Cardiac septum (tissue), 1 donor: Measurements from ENCODE around the gene P2RY2. TPM values are rescaled to one million over a fixed set of nuclear protein-coding genes. Genes with fewer than 3 reads are reported as not detected.

Experiments used
- DNase-seq: peaks from one replicate; pipeline ENCODE4 v3.0.0-alpha.2; 2020; ENCODE audit warnings: low spot score
- intact Hi-C: fragments of 100-400 bp; cut with DNase I; formaldehyde crosslinking; loops from one replicate; pipeline ENCODE4 v1.14.0; 2022
- total RNA-seq: library from RNA; stranded (reverse); fragmentation: NEBNext Ultra II Directional; extraction: Animal tissue kit (Norgen Biotek cat#: 25700); gene quantifications from one replicate; pipeline ENCODE4 v1.2.1, GENCODE V29; 2021
- donor health status: DM: no; HTN: no; CAD: no.

Gene P2RY2
- total RNA-seq, 1 donor from 2014 or later: 13.5 TPM

DNA sequence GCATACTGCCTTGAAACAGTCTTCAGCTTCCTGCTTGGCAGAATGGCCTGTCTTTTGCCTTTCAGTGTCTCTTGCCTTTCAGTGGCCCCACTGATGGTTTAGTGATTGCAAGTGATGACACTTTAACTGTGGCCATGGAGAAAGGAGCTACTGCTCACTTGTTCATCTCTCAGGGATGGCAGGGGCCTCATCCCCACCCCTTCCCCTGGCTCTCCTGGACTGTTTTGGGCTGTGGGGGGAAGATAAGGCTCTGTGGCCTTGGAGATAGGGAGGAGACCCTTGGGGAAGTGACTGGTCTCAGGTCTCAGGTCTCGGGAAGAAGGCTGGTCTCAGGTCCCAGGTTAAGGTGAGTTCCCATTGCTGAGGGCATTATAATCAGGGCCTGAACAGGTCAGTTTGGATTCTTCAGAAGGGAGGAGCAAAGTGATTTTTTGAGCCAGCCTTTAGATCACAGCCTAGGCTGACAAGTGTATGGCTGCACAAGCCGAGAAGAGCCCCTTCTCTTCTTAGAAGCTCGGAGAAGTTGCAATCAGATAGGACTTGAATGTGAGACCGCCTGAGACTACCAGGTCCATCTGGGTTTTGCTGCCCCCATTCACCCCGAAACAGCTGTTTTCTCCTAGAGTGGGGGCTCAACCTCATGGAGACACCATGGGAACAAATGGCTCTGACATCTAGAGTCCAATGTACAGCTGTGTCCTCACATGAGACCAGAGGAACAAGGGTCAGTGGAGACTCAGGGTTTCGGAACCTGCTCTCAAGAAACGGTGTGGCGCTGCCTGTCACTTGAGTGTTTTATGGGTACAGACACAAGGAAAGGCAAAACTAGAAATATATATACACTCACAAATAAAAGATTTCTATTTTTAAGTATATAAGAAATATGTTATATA lies 15.9 kb upstream of the P2RY2 start:
- DNase-seq: no peak
- intact Hi-C loops: no loop called here

DNA sequence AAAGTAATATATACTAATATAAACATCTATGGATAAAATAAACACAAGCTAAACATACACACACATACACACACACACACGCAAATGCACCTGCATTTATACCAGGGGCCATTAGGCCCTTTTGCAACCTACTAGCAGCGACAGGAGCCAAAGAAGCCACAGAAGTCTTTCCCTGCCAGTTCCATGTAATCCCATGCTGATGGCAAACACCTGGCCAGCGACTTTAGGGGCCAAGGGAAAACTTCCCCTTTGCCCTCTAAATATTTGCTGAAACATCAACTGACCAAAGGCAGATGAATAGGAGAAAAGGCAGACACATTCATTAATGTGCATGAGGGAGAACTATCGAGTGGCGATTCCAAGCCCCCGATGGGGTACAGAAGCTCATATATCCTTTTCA lies 14.8 kb upstream of the P2RY2 start:
- no peak for DNase-seq
- intact Hi-C loops: no loop called here

DNA sequence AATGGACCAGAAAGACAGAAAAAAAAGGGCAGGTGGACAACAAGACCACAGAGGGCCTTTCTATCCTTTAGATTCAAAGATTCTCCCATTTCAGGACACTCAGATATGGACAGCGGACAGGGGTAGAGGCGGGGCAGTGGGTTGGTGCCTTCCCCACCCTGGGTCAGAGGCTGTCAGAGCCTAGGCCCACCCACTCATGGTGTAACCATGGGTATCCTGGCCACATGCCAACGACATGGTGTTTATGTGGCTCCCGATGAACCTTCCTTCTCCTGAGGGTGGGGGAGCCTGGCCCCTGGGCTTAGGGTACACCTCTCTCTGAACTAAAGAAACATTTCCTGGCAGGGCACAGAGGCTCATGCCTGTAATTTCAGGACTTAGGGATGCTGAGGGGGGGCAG lies 14.3 kb upstream of the P2RY2 start:
- intact Hi-C loops: no loop called here
- no peak for DNase-seq

DNA sequence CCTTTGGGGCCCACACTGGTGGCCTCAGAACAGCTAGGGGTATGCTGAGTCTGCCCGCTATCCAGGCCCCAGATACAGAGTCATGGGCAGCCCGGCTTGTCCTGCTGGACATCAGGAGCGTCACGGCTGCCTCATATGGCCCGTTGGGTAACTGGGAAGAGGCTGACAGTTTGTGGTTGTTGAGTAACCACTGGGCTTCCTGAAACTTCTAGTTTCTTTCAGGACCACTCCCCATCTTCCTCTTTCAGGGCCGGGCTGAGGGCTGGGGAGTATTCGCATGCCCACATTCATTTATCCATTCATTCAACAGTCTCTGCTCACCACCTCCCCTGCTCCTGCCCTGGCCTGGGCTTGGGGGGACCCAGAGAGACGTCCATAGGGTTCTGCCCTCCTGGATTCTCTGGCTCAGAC lies 13.4 kb upstream of the P2RY2 start:
- DNase-seq: peak; percentile 86
- intact Hi-C loops: no loop called here

DNA sequence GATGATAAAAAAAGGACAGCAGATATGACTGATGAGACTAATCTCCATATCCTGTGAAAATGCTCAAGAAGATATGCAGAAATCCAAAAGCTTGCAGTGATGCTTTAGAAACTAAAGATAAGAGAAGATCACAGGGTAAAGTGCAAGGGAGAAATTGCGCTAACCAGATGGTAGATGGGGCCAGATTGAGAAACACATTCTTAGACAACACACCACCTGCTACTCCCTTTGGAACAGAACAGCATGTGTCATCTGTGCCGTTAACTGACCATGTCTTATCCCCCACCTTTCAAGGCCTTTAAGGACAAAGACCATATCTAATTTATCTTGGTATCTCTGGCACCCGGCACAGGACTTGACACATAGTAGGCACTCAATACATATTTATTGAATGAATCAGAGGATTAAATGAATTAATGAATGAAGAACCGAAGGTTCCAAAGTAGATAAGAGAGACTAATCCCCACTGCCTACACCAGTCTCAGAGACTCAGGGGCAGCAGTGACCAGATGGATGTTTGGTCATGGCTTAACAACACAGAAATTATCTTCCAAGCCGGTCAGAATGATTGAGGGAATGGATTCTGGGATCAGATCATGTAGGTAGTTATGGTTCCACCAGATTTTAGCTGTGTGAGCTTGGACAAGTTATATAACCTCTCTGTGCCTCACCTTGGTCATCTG lies 12.3 kb upstream of the P2RY2 start:
- intact Hi-C loops: no loop called here
- no peak for DNase-seq

DNA sequence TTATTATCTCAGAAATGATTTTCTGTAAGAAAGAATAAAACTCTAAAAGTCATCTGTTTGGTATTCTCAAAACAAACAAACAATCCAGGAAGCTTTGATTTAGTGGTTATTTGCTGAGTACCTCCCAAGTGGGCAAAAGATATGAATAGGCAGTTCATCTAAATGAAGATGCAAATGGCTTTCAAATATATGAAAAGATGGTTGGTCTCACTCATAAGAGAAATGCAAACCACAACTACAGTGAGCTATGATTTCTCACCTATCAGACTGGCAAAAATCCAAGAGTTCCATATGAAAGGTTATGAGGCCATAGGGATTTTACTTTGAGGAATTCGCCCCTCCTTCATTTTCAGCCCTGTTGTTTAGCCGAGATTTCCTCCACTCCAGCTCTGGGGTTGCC lies 11.3 kb upstream of the P2RY2 start:
- intact Hi-C loops: no loop called here
- no peak for DNase-seq

DNA sequence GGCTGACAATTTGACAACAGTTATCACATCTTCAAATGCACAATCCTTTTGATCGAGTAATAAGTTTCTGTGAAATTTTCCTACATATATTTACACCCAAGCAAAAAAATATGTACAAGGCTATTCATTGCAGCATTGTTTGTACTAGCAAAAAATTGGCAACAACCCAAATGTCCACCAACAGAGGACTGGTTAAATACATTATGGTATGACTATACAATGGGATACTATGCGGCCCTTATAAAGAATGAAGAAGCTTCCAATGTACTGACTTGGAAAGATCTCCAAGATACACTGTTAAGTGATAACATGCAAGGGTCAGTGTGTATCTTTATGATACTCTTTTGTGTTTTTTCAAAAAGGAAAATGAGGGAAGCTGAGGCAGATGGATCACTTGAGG lies 8.2 kb upstream of the P2RY2 start:
- DNase-seq: no peak
- intact Hi-C loops: no loop called here

DNA sequence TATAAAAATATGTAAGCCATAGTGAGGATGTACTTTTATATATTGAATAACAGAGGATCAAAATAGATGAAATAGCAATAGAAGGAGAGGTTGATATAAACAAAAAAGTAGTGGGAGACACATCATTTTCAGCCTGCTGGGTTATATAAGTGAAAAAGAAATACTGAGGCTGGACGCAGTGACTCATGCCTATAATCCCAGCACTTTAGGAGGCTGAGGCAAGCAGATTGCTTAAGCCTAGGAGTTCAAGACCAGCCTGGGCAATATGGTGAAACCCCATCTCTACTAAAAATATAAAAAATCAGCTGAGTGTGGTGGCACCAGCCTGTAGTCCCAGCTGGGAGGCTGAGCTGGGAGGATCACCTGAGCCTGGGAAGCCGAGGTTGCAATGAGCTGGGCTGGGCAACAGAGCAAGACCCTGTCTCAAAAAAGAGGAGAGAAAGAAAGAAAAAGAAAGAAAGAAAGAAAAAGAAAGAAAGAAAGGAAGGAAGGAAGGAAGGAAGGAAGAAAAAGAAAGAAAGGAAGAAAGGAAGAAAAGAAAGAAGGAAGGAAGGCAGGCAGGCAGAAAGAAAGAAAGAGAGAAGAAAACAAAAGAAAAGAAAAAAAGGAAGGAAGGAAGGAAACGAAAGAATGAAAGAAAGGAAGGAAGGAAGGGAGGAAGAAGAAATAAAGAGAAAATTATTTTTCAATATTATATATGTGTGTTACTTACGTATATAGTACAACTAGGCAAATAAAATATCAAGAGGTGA lies 7.0 kb upstream of the P2RY2 start:
- no peak for DNase-seq
- intact Hi-C loops: no loop called here

DNA sequence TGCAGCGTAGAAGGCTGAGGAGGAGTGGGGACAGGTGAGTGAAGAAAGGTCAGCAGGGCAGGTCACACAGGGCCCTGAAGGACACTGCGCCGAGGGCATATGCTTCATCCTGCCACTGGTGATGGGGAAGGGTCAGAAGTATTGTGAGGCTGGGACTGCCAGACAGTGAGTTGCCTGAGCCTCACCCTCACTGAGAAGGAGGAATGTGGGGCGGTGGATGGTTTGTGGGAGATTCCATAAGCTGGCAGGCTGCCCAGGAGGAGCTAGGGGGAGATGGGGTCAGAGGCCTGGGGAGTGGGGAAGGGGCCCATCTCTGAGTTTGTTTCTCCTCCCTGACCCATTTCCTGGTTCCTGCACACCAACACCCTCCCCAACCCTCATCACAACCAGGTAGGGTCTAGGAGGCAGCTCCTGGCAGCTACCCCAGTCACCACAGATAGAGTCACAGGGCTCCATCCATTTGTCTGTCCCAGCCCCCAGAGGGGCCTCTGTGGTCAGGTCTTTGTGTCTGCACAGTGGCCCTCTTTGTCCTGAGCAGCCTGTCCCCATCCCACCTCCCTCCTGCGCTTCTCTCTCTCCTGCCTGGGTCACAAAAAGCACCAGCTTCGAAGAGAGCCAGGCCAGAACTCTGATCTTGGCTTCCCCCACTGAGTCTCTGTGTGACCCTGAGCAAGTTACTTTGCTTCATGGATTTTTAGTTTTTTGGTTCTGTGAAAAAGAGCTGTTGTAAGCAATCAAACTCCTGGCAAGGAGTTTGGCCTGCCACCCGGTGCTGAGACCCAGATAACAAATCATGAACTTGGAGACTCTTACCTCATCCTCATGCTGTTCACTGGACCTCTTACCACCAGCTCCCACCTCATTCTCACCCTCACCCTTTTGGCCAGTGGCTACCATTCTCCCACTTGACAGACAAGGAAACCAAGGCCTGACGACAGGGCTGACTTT lies 4.6 kb upstream of the P2RY2 start:
- intact Hi-C loops: no loop called here

DNA sequence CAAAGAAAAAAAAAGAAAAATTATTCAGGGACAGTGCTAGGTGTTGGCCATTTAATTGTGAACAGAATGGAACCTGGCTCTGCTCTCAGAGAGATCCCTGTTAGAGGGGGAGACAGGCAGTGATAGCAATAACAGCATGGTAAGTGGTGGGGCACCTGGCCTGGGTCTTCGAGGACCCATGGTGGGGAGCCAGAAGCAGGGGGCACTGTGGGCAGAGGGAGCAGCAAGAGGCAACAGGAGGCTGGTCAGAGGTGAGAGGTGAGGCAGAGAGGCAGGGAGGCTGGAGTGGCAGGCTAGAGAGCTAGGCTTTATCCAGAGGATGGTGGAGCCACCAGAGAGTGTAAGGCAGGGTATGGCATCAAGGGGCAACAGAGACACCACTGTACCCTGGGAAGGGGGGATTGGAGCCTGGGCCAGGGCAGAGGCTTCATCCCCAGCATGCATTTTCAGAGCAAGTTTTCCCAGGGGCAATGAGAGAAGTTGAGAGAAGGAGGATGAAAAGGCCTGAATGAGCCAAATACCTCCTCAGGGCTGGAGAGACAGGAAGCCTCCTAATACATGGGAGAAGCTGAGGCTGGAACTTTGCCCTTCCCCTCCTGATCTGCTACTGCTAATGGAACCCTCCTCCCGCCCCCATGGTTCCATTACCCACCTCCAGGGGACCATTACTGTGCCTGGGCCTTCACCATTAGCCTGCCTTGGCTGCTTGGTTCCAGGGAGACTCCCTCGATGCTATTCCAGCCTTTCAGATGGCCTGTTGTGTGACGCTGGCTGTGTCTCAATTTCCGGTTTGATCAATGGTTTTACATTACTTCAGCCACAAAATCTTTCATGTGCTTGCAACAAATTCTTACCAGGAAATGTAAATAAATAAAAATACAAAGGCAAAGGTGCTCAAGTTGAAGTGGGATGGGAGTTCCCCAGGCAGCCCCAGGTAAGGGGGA lies 2.6 kb upstream of the P2RY2 start:
- intact Hi-C loops: no loop called here
- no peak for DNase-seq

More for the DNA sequence above, 4.6 kb upstream of the P2RY2 start:
- no peak for DNase-seq

DNA sequence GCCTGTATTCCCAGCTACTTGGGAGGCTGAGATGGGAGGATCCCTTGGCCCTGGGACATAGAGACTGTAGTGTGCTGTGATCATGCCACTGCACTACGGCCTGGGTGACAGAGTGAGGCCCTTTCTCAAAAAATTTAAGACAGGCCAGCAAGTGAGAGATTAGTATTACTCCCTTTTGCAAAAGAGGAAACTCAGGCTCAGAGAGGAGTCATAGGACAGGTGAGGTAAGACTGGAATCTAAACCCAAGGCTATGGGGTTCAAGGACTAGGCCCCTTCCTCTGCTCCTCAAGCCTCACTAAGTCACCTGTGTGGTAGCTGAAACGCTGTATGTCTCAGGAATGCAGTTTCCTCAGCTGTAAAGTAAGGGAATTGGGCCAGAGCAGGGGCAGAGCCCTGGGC lies 1.6 kb upstream of the P2RY2 start:
- intact Hi-C loops: no loop called here
- no peak for DNase-seq

DNA sequence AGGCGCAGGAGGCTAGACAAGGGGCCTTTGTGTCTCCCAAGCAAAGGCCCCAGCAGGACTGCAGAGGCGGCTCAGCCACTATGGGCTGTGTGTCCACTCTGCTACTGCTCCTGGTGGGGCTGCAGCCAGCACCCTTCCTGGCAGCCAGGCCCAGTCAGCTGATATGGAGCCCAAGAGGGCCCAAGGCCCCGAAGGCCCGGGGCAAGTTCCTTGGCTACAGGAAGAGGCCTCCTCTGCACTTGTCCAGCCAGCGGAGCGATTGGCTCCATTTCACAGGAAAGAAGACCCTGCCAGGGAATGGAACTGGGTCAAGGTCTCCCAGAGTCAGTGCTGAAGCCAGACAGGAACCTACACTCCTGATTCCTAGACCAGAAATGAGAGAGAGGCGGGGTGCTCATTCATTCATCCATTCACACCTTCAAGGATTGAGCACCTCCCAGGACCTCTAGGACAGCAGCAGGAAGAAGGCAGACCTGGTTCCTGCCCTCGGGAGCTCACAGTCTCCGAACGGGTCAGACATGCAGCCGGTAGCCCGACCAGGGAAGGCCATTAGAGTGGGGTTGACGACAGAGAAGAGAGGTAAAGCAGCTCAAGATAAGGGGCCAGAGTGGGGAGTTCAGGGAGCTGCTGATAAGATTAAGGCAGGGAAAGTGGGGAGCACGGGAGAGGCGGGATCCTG lies 811 bp upstream of the P2RY2 start:
- DNase-seq: no peak
- intact Hi-C loops: no loop called here

DNA sequence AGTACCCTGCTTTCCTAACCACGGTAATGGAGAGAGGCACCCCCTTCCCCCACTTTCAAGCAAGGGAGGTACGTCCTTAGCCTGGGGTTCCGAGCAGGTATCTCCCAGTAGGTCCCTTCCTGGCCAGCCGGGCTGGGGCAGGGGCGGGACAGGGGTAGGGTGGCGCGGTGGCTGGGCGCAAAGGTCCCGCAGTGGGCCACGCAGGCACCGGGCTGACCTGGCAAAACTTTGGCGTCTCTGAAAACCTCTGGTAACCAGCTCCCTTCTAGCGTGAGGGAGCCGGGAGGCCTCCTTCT lies 323 bp upstream of the P2RY2 start:
- no peak for DNase-seq
- intact Hi-C loops: no loop called here

DNA sequence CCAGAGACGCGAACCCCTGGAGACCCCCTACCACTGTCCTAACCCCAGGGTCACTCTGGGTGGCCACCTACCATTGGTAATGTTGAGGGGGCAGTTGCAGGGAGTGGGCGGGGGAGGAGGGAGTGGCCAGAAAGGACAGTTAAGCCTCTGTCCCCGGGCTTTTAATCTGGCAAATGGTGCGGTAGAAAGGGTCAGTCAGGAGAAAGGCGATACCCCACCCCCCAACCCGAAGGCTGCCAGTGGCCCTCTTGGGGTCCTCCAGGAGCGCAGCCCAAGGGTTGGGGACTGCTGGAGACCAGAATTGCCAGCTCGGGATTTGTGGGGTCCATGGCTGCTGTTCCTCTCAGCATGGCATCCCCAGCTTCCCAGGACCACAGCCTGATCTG lies 742 bp downstream of the P2RY2 start:
- DNase-seq: no peak
- intact Hi-C loops: no loop called here

DNA sequence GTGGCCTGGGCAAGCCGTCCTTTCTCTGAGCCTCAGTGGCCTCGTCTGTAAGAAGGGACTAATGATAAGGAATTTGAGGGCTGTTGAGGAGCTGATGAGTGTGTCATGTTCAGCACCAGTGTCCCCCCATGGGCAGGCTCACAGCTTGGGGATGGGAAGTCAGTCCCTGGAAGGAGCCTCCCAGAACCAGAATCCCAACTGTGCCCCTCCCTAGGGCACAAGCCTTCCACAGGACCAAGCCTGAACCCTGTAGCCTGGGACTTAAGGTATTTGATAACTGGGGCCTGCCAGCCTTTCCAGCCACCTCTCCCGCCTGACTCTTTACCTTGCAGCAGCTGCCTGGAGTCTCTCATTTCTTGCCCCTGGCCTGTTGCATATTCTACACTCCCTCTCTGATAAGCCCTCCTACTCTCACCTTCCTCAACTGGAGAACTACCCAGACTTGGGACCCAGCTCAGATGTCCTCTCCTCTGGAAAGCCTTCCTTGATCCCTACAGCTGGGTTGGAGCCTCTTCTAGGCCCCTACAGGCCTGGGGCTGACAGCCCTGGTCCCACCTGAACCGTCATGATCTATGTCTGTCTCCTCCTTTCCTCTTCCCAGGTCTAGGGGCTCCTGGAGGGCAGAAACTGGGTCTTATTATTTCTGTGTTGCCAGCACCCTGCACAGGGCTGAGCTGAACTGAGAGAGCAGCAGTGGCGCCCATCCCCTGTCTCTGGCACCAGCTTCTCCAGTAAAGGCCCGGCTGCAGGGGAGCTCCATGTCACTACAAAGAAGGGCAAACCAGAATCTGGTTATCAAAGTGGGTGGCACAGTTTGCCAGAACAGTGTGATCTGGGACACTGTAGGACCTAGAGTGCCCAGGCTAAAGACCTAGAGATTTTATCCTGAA lies 1.6 kb downstream of the P2RY2 start:
- intact Hi-C loops: no loop called here
- DNase-seq: no peak

DNA sequence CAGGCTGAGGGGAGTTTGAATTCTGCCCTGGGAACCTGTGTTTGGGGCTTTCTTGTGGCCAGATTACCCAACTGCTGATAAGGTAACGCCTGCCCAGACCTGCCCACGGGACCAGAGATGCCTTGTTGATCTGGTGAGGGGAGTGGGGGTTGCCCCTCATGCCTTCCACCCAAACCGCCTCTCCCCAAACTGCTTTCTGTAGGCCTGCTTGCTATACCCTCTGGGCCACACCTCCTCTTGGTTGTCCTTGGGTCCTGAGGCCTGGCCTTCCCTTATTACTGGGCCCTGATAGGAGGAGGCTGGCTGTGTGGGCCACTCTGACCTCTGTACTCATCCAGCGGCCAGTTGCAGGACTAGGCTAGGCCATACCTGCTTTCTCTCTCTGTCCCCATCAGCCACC lies 3.4 kb downstream of the P2RY2 start:
- no peak for DNase-seq
- intact Hi-C loops: no loop called here

DNA sequence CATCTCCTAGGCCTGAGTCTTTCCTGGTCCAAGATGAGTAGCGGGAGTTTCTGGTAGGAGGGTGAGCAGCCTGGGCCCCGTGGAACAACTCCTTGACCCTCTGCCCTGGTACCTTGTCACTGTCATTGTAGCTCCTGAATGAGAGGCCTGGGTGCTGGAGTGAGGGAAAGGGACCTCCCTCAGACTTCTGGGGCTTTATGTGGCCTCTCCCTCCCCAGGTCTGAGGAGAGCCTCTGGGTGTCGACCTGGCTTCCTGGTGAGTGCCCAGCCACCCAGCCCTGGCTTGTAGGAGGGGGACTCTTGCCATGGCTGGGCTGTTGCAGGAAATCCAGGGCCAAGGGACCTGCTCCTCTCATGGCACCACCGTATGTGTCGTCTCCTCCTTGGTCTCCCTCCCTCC lies 3.9 kb downstream of the P2RY2 start:
- intact Hi-C loops: no loop called here
- DNase-seq: no peak
